CD1c-positive myeloid dendritic cell (primary cell): ENCODE data around the gene SPOCK2.
A peak's percentile ranks its signal among the peaks of the same experiment; 100 is the strongest.
"Not testable (repeated sequence)": the region's sequence is repeated elsewhere in the genome, so short reads cannot be mapped to it uniquely, and the experiment has no call there.

Source experiments
- DNase-seq: peaks from one replicate; pipeline ENCODE4 v3.0.0-alpha.2; 2016; ENCODE audit errors: extremely low spot score

SPOCK2 gene

GRCh38 chr10:72087969-72088888 lies at the start of gene SPOCK2:
SPOCK2 (minus strand) TSS chr10:72088551; CDS start chr10:72088328, 223 bp downstream.
- DNase-seq: peak; percentile 31

DNA sequence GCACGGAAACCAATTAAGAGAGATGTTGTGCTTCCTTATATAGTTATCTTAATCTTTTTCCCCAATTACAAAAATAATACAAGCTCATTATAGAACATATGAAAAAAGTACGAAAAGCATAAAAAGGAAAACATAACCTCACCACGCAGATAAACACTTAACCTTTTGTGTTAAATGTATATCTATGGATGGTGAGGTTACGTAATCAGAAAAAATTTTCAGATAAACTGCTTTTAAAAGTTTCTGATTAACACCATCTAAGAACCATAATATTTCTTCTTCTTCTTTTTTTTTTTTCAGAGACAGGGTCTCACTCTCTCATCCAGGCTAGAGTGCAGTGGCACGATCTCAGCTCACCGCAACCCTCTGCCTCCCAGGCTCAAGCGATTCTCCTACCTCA lies 49.2 kb upstream of the SPOCK2 start:
- DNase-seq: no peak

- not testable (repeated sequence) for DNase-seq
Observed at GRCh38 chr10:72136225-72136624, 47.9 kb upstream of the SPOCK2 start.

- no peak for DNase-seq
Observed at GRCh38 chr10:72134785-72135767, 46.7 kb upstream of the SPOCK2 start.

DNA sequence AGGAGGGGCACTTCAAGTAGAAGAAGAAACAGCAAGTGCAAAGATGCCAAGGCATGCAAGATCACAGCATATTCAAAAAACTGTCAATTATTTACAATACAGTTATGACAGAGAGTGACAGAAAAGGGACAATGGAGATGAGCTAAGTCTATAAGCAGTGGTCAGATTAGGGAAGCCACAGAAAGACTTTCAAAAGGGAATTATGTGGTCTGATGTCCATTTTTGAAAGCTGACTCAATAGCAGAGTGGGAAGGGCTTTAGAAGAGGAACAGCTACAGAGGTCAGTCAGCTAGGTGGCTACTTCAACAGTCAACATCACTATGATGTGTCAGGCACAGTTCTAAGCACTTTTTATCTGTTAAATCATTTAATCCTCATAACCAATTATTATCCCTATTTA lies 45.2 kb upstream of the SPOCK2 start:
- peak; percentile 90 for DNase-seq

DNA sequence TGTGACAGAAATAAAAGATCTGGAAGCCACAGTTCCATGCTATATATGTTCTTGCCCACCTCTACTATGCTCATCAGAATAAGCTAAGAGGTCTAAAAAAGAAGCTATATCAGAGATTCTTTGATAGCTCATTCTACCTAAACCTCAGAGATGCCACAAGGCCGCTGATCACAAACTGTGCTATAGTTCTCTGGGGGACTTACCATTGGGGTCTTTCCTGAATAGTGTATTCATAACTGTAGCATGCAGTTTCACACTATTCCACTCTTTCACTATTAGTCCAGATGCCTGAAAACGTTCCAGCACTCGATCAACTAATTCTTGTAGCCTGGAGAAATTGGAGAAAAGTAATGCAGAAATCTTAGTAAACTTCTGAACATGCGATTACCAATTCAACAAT lies 44.5 kb upstream of the SPOCK2 start:
- DNase-seq: no peak

- DNase-seq: no peak
Observed at GRCh38 chr10:72127571-72127970, 39.2 kb upstream of the SPOCK2 start.

GRCh38 chr10:72126872-72127232 lies 38.5 kb upstream of the SPOCK2 start:
- no peak for DNase-seq

- DNase-seq: peak; percentile 38
Observed at GRCh38 chr10:72126184-72126871, 38.0 kb upstream of the SPOCK2 start.

- DNase-seq: no peak
Observed at GRCh38 chr10:72124989-72125388, 36.6 kb upstream of the SPOCK2 start.

DNA sequence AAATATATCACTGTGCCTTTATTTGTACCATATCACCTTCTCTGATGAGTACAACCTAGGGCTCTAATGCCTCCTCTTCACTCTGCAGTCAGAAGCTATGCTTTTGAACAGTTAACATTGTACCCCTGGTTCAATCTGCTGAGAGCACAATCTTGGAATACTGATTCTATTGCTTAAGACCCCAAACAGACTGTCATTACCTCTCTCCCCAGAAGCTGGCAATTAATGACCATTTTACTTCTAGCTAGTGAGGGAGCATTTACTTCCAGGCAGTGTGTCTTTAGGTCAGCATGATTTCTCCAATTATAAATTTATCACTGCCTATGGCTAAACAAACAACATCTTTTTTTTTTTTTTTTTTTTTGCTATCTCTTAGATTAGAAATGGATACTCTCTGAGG lies 36.0 kb upstream of the SPOCK2 start:
- DNase-seq: no peak

- DNase-seq: no peak
Observed at GRCh38 chr10:72123616-72124015, 35.3 kb upstream of the SPOCK2 start.

DNA sequence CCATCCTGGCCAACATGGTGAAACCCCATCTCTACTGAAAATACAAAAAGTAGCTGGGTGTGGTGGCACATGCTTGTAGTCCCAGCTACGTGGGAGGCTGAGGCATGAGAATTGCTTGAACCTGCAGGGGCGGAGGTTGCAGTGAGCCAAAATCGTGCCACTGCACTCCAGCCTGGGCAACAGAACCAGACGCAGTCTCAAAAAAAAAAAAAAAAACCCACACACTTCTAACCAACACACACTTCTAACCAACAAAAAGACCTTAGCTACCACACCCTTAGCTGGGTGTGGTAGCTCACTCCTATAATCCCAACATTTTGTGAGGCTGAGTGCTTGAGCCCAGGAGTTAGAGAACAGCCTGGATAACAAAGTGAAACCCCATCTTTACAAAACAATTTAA lies 33.9 kb upstream of the SPOCK2 start:
- no peak for DNase-seq

DNA sequence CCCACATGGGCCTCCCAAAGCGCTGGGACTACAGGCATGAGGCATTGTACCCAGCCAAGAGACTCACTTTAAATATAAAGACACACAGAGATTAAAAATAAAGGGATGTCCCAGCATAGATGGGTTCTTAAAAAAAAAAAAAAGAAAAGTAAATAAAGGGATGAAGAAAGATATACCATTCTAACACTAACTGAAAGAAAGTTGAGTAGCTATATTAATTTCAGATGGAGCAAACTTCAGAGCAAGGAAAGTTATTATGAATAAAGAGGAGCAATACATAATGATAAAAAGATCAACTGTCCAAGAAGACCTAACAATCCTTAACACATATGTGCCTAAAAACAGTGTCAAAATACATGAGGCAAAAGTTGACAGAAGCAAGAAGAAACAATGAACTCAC lies 33.0 kb upstream of the SPOCK2 start:
- no peak for DNase-seq

DNA sequence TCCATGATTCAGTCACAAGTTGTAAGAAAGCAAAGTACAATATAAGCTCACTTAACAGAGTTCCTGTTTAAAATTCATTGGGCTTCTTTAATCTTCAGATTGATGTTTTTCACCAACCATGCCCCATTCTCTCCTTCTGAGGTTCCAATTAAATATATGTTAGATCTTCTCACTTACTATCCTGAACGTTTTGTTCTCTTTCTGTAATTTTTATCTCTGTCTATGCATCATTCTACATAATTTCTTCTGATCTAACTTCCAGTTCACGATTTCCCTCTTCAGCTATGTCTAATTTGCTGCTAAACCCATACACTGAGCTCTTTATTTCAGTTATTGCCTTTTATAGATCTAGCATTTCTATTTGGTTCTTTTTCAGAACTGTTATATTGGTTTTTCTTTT lies 28.0 kb upstream of the SPOCK2 start:
- no peak for DNase-seq

- no peak for DNase-seq
Observed at GRCh38 chr10:72114706-72115450, 26.5 kb upstream of the SPOCK2 start.

DNA sequence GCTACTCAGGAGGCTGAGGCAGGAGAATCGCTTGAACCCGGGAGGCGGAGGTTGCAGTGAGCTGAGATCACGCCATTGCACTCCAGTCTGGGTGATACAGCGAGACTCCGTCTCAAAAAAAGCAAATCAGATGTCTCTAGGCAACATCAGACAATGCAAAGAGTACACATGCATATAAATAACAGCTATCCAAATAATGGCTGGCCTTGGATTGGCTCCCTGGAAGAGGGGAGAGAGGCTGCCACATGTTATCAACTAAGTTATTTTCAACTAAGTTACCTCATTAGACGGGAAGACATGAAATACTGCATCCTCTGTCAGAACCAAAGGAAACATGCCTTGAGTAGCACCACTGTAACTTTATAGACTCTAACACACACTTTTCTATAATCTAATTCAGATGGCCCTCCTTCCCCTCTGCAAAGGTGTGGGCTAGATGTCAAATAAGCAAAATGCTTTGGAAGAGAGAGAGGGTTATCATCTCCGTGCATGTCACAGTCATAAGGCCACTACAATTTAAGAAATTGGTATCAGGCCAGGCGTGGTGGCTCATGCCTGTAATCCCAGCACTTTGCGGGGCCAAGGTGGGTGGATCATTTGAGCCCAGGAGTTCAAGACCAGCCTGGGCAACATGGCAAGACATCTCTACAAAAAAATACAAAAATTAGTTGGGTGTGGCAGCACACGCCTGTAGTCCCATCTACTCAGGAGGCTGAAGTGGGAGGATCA lies 22.5 kb upstream of the SPOCK2 start:
- DNase-seq: no peak

GRCh38 chr10:72109636-72110157 lies 21.3 kb upstream of the SPOCK2 start:
- no peak for DNase-seq

DNA sequence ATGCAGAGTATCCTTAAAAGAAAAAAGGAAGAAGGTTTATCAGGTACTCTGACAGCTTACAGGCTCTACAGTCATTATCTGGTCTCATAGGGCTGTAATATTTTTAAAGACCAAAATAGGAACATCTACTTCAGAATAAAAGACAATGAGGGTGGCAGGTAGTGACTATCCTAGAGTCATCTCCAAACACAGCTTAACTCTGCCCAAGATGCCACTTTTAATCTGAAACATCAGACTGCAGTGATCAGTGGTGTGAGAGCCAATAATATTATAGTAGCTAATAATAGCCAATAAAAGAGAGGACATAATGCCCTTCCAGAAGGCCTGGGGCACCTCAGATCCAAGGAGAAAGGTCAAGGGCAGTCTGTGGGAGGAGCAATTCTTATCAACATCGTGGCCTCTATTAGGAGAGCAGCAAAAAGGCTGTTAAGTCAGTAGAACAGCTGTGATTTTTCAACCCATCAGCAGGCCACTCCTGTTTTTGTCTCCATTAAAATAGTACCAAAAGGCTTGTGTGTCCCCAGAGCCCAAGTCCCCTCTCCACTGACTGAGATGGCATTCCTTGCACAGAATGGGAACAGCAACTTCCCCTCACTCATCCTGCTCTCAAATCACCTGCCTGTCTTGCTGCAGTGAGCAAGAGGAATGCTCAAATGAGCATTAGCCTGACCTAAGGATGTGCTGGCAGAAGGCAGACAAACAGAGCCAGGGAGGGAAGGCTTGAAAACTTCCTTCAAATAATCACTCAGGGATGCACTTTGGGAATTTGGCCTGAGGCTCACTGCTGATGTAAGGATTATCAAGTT lies 20.7 kb upstream of the SPOCK2 start:
- no peak for DNase-seq
